Right lobe of liver (tissue), 4 donors: ENCODE measurements around the gene OR8D2.

ENCODE experiments used
- CTCF ChIP-seq, 4 donors: fragments of 200-600 bp in 3 of 4; fragments of 450-650 bp in 1 of 4; IDR thresholded peaks; one replicate each; pipeline versions ENCODE4 v1.5.1 to v1.8.0; 2016 to 2022; ENCODE audit warnings: antibody characterized with exemption in 4 of 4, mild to moderate bottlenecking in 2 of 4
- POLR2A ChIP-seq: fragments of 450-650 bp; IDR thresholded peaks from one replicate; pipeline ENCODE4 v1.6.1; 2017; ENCODE audit warnings: antibody characterized with exemption, mild to moderate bottlenecking
- donor health status: DM: no; HTN: no; CAD: no.
- donor health status: DM: no; HTN: no; CAD: no.
- donor health status: DM: no; HTN: yes; CAD: no.

GRCh38 chr11:124307093-124307492 lies 12.9 kb downstream of the OR8D2 start:
- TF ChIP-seq CTCF (IDR thresholded peaks at IDR 0.05) (no peak), POLR2A (no peak)
